ENCODE measurements around the gene MTRF1L. TPM values are rescaled to one million over a fixed set of nuclear protein-coding genes. Genes with fewer than 3 reads are reported as not detected.

MTRF1L gene, protein sequence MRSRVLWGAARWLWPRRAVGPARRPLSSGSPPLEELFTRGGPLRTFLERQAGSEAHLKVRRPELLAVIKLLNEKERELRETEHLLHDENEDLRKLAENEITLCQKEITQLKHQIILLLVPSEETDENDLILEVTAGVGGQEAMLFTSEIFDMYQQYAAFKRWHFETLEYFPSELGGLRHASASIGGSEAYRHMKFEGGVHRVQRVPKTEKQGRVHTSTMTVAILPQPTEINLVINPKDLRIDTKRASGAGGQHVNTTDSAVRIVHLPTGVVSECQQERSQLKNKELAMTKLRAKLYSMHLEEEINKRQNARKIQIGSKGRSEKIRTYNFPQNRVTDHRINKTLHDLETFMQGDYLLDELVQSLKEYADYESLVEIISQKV
- 50.5 and 53.2 TPM in 2 replicates for total RNA-seq

DNA sequence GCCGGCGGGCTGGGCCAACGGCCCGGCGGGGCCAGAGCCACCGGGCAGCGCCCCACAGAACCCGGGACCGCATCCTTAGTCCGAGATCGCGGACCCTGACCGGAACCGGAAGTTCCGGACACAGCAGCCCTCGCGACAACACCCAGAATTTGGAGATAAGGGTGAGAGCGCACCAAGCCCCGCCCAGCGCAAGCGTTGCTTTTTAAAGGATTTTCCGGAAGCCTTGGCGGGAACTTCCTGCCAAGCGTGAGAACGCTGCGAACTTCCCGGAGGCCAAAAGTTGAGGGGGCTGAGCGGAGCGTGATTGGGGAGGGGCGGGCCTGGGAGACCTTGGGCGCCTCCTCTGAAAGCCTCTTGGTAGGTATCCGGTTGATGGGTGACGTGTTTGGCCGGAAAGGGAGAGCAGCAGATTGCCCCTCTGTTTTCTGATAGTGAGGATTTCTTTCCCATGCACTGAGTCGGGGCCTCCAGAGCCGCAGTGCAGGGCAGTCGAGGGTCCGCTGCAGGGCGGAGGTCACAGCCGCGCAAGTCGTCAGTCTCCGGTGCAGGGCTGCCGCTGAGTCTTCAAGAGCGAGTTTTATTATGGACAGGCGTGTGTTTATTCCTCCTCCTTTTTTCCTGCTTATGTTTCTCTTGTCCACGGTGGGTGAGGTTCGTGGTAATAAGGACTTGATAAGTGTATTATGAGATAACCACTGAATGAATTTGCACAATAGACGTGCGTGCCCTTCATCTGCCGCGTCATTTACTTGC is at the start of gene MTRF1L:
MTRF1L (minus strand) TSS at position 97 of the 753 bp plus-strand sequence; CDS start at position 73, 24 bp downstream.

DNA sequence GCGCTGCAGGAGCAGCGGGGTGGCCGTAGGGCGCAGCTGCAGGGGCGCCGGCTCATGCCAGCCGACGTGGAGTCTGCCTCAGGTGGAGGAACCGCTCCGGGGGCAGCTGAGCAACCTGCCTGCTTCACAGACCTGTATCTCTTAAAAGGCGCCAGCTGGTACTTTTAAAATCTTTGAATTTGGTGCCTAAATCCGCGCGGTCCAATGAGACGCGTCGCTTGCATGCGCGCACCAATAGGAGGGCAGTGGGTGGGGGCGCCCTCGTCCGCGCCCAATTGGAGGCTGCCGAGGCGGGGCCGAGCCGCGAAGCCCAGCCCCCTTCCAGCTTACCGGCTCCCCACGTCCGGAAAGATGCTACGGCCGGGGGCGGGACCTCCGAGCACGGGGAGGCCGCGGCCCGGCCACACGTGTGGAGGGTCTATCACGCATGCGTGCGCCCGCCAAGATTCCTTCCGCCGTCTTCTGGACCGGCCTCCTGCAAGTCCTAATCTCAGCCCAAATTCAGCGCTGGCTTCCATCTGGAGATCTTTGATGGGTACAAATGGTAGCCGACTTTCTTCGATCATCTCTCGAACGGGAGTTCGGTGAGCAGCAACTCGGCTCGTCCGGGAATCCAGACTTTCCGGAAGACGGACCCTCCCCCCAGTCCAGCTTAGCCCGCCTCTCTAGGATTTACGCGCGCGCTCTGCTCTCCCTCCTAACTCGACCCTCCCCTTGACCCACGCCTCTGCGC is 19.4 kb downstream of the MTRF1L start, which contains the start of gene FBXO5:
FBXO5 (minus strand) TSS at position 138 of the 733 bp plus-strand sequence; CDS start at position 56, 82 bp downstream.

Small RNAs within 50 kb of the gene (small RNA-seq; reads per million reads assigned to genes)
- gene AL080276.1: not detected

Other genes starting within 250 kb of the MTRF1L start
- gene FBXO5, start 19.7 kb downstream of the MTRF1L start, total RNA-seq: 33.6 and 40.2 TPM in 2 replicates
- gene RGS17, start 128.6 kb upstream of the MTRF1L start, total RNA-seq: 4.8 and 5.7 TPM in 2 replicates